ENCODE measurements around the gene PASD1.
A peak's percentile ranks its signal among the peaks of the same experiment; 100 is the strongest.

Gene PASD1

GRCh38 chrX:151702026-151702714 lies 138.7 kb downstream of the PASD1 start:
- DNase-seq (ENCODE audit: low read depth), result no peak

- no peak for DNase-seq (ENCODE audit: low read depth)
Measured at GRCh38 chrX:151702741-151703340, 139.4 kb downstream of the PASD1 start.

- no peak for DNase-seq (ENCODE audit: low read depth)
Measured at GRCh38 chrX:151703487-151703886, 140.0 kb downstream of the PASD1 start.

- no peak for DNase-seq (ENCODE audit: low read depth)
Measured at GRCh38 chrX:151704041-151704663, 140.7 kb downstream of the PASD1 start.

- DNase-seq (ENCODE audit: low read depth), result no peak
Measured at GRCh38 chrX:151708821-151709220, 145.3 kb downstream of the PASD1 start.

- no peak for DNase-seq (ENCODE audit: low read depth)
Measured at GRCh38 chrX:151710457-151710856, 147.0 kb downstream of the PASD1 start.

GRCh38 chrX:151711154-151711553 lies 147.7 kb downstream of the PASD1 start:
- no peak for DNase-seq (ENCODE audit: low read depth)

- DNase-seq (ENCODE audit: low read depth), result no peak
Measured at GRCh38 chrX:151711787-151712186, 148.3 kb downstream of the PASD1 start.

- no peak for DNase-seq (ENCODE audit: low read depth)
Measured at GRCh38 chrX:151712253-151712652, 148.8 kb downstream of the PASD1 start.

GRCh38 chrX:151713849-151714248 lies 150.4 kb downstream of the PASD1 start:
- DNase-seq (ENCODE audit: low read depth), result peak; percentile 18

GRCh38 chrX:151714362-151714761 lies 150.9 kb downstream of the PASD1 start:
- no peak for DNase-seq (ENCODE audit: low read depth)

- DNase-seq (ENCODE audit: low read depth), result no peak
Measured at GRCh38 chrX:151715752-151716151, 152.3 kb downstream of the PASD1 start, which contains the start of gene FATE1. Gene FATE1 (plus strand): TSS chrX:151716035. CDS start chrX:151716120, 85 bp downstream.

GRCh38 chrX:151722241-151722846 lies 158.9 kb downstream of the PASD1 start:
- peak; percentile 17 for DNase-seq (ENCODE audit: low read depth)

GRCh38 chrX:151723156-151723760 lies 159.8 kb downstream of the PASD1 start:
- no peak for DNase-seq (ENCODE audit: low read depth)

- no peak for DNase-seq (ENCODE audit: low read depth)
Measured at GRCh38 chrX:151724563-151725337, 161.3 kb downstream of the PASD1 start.

GRCh38 chrX:151725338-151725614 lies 161.8 kb downstream of the PASD1 start:
- no peak for DNase-seq (ENCODE audit: low read depth)

Measured in EH (cell line).